Calu3 (cell line): ENCODE results near the gene CYP26A1. TPM values are rescaled to one million over a fixed set of nuclear protein-coding genes. Genes with fewer than 3 reads are reported as not detected.
"Not testable (repeated sequence)": the region's sequence is repeated elsewhere in the genome, so short reads cannot be mapped to it uniquely, and the experiment has no call there.

Experiments
- BruUV-seq: library from RNA; stranded (reverse); fragments of 400-500 nt; replicated peaks from 2 replicates; lab custom pipeline; 2021; lab: Mats Ljungman, UMichigan
- CTCF ChIA-PET: fragments of 300-600 bp; sonication (Branson Sonifier 250); formaldehyde crosslinking; loops from one replicate; lab custom pipeline; 2022; ENCODE audit warnings: antibody characterized with exemption; lab: Charles Lee
- DNase-seq: peaks from one replicate; pipeline ENCODE4 v3.0.0; 2022
- H3K27ac Mint-ChIP-seq: one replicate; pipeline ENCODE4 v1.8.0; 2022; ENCODE audit warnings: mixed read lengths; ENCODE audit not compliant: unreplicated experiment
- H3K27me3 Mint-ChIP-seq: one replicate; pipeline ENCODE4 v1.8.0; 2022; ENCODE audit warnings: mixed read lengths; ENCODE audit not compliant: unreplicated experiment
- H3K36me3 Mint-ChIP-seq: one replicate; pipeline ENCODE4 v1.8.0; 2022; ENCODE audit warnings: mild to moderate bottlenecking, moderate library complexity, mixed read lengths; ENCODE audit not compliant: insufficient read depth, unreplicated experiment
- H3K4me1 Mint-ChIP-seq: one replicate; pipeline ENCODE4 v1.8.0; 2022; ENCODE audit warnings: mild to moderate bottlenecking, low read depth, mixed read lengths; ENCODE audit not compliant: unreplicated experiment
- H3K4me3 Mint-ChIP-seq: one replicate; pipeline ENCODE4 v1.8.0; 2022; ENCODE audit warnings: mild to moderate bottlenecking, low read depth, moderate library complexity, mixed read lengths; ENCODE audit not compliant: unreplicated experiment
- H3K9me3 Mint-ChIP-seq: one replicate; pipeline ENCODE4 v1.8.0; 2022; ENCODE audit warnings: low read depth, mixed read lengths; ENCODE audit not compliant: unreplicated experiment
- CTCF ChIP-seq: fragments of 200-600 bp; IDR thresholded peaks from one replicate; pipeline ENCODE4 v1.8.0; 2022; ENCODE audit warnings: antibody characterized with exemption; ENCODE audit not compliant: unreplicated experiment
- intact Hi-C: fragments of 100-400 bp; cut with micrococcal nuclease; formaldehyde crosslinking; loops from one replicate; pipeline ENCODE4 v1.10.0; 2022; ENCODE audit not compliant: unreplicated experiment
- total RNA-seq: library from RNA; stranded (reverse); gene quantifications from 2 replicates; pipeline ENCODE4 v1.2.3, GENCODE V29; 2022

CYP26A1 gene
- total RNA-seq, 1 experiment from 2014 or later = 2.1 TPM

DNA sequence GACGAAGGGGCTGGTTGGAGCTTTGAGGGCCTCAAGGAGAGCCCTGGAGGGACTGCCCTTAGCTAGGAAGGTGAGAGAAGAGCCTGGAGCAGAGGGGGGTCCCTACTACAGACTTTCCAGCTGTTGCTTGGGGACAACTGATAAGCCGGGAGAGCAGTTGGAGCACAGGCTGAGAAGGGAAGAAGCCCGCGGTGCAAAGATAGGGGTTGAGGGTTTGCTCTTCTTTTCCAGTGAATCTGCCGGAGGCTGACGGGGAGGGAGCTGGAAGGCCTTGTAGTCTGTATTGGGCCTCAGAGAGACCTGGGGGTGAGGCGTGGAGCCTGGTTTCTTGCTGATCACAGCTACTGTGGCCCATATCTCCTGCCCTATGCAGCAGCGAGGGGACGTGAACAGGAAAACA lies 23.7 kb downstream of the CYP26A1 start:
- BruUV-seq = no TSS peak
- no peaks in the 10 kb centered on the region for H3K9me3 Mint-ChIP-seq
- no peak for TF ChIP-seq CTCF
- no peaks in the 10 kb centered on the region for H3K36me3 Mint-ChIP-seq
- H3K4me1 Mint-ChIP-seq = no peaks in the 10 kb centered on the region
- H3K27ac Mint-ChIP-seq = no peak overlapping the region
- H3K27me3 Mint-ChIP-seq = no peaks in the 10 kb centered on the region
- CTCF ChIA-PET = no interaction called here
- intact Hi-C loops = no loop called here
- H3K4me3 Mint-ChIP-seq = no peak overlapping the region
- DNase-seq = no peak

DNA sequence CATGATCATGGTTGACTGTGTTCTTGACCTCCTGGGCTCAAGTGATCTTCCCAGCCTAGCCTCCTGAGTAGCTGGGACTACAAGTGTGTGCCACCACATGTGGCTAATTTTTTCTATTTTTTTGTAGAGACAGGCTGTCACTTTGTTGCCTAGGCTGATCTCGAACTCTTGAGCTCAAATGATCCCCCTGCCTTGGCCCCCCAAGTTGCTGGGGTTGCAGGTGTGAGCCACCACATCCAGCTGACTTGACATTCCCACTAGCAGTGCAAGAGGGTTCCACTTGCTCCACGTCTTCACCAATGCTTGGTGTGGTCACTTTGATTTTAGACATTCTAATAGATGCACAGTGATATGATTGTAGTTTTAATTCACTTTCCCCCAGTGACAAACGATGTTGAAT lies 25.1 kb downstream of the CYP26A1 start:
- intact Hi-C loops = no loop called here
- CTCF ChIA-PET = no interaction called here
- DNase-seq = no peak
- no peak overlapping the region for H3K27ac Mint-ChIP-seq
- no peak overlapping the region for H3K4me3 Mint-ChIP-seq
- no TSS peak for BruUV-seq
- TF ChIP-seq CTCF = no peak
- H3K9me3 Mint-ChIP-seq = no peaks in the 10 kb centered on the region
- no peaks in the 10 kb centered on the region for H3K27me3 Mint-ChIP-seq
- H3K4me1 Mint-ChIP-seq = no peaks in the 10 kb centered on the region
- no peaks in the 10 kb centered on the region for H3K36me3 Mint-ChIP-seq

- H3K9me3 Mint-ChIP-seq = no peaks in the 10 kb centered on the region
- no peaks in the 10 kb centered on the region for H3K27me3 Mint-ChIP-seq
- CTCF ChIA-PET = no interaction called here
- peak; percentile 10 for DNase-seq
- no peak for TF ChIP-seq CTCF
- H3K4me3 Mint-ChIP-seq = no peak overlapping the region
- H3K36me3 Mint-ChIP-seq = no peaks in the 10 kb centered on the region
- BruUV-seq = no TSS peak
- intact Hi-C loops = no loop called here
- no peak overlapping the region for H3K27ac Mint-ChIP-seq
- no peaks in the 10 kb centered on the region for H3K4me1 Mint-ChIP-seq
Observed at GRCh38 chr10:93099670-93100069, 26.0 kb downstream of the CYP26A1 start.

- H3K4me1 Mint-ChIP-seq, H3K36me3 Mint-ChIP-seq, CTCF ChIA-PET, H3K27me3 Mint-ChIP-seq, H3K4me3 Mint-ChIP-seq, intact Hi-C loops, DNase-seq, H3K9me3 Mint-ChIP-seq, H3K27ac Mint-ChIP-seq, BruUV-seq: not testable (repeated sequence)
Observed at GRCh38 chr10:93101148-93101547, 27.5 kb downstream of the CYP26A1 start.

DNA sequence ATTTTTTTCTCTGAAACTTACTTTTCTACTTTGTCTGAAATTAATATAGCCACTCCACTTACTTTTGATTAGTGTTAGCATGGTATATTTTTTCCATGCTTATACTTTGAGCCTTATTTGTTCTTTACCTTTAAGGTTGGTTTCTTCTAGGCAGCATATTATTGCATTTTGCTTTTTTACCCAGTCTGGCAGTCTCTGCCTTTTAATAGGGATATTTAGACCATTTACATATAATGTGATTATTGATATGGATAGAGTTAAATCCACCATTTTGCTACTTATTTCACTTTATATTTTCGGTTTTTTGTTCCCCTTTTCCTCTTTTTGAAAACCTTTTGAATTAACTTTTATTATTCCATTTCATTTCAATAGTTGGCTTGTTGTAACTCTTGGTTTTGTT lies 30.3 kb downstream of the CYP26A1 start:
- Mint-ChIP-seq H3K9me3 (no peaks in the 10 kb centered on the region), H3K27ac (no peak overlapping the region), H3K27me3 (no peaks in the 10 kb centered on the region), H3K4me1 (no peaks in the 10 kb centered on the region), H3K36me3 (no peaks in the 10 kb centered on the region), H3K4me3 (no peak overlapping the region)
- BruUV-seq = no TSS peak
- no peak for TF ChIP-seq CTCF
- no peak for DNase-seq
- intact Hi-C loops = no loop called here
- CTCF ChIA-PET = no interaction called here
